GM21619 (cell line): ENCODE results near the gene XPO6.
A peak's percentile ranks its signal among the peaks of the same experiment; 100 is the strongest.

Experiments
- ATAC-seq: cut with Tn5 transposase; IDR thresholded peaks from one replicate; pipeline ENCODE4 v1.9.1; 2021; ENCODE audit not compliant: unreplicated experiment

XPO6 gene

DNA sequence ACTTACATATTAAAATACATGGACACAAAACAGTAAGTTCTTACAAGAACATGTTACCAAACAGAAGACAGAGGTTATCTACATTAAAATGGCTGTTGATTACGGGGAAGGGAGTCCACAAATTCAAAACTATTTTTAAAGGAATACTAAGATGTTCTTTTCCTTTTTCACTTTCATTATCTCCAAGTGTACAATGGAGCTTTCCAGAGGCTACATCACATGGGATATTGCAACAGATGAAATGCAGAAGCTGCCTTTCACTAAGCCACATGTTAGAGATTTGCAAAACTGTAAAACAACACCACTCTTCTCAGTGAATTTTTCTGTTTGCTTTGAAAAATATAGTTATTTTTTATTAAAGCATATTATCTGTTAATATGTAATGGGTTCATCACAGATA lies 53.6 kb downstream of the XPO6 start:
- no peak for ATAC-seq

DNA sequence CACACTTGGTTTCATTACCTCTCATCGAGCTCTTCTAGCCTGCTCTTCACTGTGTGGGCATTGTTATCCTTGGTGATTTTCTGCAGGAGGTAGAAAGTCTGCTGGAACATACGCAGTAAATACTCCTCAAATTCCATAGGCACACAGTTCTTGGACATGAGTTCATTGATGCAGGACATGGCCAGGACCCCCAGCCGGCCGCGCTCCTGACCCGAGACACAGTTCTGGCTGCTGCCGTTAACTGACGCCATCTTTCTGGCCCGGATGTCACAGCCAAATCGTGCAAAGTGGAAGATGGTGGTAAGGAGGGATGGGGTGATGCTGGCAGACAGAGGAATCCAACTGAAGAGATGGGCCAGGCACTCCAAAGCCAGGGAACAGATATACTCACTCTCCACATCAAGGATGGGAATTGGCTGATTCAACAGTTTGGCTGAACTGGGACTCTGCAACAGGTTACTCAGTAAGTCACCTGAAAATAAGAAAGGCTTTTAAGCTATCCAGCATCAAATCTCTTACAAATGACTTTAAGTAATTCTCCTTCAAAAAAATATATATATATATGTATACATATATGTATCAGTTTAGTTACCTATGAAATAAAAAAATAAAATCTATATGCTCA lies 55.6 kb downstream of the XPO6 start:
- ATAC-seq = no peak

DNA sequence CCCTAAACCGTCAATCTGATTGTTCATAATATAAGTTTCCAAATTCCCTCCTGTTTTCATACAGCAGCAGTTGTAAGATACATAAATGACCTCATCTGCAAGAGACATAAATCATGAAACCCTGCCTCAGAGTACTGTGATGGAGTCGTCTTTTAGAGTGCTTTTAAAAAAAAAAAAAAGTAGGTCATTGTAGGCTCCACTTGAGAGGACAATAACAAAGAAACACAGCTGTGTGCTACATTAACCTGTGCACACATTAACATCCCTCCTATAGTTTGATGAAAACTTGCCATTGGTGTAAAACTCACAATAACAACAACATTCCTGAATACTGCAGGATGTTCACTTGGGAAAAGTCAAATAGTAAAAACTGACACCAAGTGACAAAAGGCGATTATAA lies 56.5 kb downstream of the XPO6 start:
- no peak for ATAC-seq

DNA sequence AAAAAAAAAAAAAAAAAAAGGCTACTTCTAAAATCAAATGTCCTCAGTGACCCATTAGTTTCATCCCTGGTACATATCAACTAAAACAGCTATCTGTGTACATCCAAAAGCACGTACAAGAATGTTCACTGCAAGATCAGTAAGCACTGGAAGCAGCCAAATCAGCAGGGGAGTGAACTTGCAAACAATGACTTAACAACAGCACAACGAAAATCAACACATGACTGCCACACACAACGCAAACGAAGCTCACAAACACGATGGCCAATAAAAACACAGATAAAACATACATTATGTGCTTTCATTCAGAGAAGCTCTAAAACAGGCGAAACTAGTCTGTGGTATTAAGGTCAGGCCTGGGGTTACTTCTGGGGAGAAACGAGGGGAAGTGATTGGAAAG lies 60.6 kb downstream of the XPO6 start:
- no peak for ATAC-seq

DNA sequence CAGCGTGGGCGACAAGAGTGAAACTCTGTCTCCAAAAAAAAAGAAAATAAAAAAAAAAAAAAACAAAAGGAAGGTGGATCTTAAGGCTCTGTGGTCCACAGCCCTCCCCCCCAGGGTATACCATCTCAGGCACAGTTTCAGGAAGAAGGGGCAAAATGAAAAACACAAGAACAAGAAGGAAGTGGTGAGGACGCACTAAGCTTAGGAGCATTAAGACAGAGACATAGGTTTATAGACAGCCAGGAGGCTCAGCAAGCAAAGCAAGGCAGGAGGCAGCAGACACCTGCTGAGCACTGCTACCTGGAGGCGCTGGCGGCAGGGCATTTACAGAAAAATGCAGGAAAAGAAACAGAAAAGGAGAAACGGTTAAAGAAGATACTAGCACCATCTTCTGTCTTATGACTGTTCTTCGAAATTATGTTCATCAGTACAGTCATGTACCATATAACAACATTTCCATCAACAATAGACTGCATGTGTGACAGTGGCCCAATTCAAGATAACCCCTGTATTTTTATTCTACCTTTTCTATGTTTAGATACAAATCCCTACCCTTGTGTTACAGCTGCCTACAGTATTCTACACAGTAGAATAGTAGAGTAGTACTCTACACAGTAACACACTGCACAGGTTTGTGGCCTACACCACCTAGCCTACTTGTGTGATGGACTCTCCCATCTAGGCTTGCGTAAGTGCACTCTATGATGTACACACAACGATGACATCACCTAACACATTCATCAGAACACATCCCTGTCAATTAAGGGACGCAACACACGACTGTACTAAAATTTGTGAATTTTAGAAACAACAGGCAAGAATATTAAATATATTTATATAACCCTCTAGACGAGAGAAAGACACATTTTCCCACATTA lies 62.5 kb downstream of the XPO6 start:
- ATAC-seq = no peak

DNA sequence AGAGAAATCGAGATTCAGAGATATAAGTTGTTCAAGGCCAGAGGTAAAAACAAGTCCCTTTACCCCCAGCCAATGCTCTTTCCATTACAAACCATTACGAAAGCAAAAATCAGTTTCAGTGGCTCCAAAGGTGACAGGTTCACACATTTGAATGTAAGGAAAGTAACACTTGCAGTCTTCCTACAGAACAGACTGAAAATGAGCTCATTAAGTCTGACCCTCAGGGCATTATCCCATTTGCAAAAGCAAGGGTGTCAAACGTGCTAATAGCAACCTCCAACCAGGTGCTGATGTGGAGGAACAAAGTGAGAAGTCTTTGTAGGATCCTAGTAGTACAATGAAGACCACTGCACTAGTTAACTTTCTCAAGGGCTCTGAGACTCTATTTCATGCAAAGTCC lies 65.2 kb downstream of the XPO6 start:
- no peak for ATAC-seq

DNA sequence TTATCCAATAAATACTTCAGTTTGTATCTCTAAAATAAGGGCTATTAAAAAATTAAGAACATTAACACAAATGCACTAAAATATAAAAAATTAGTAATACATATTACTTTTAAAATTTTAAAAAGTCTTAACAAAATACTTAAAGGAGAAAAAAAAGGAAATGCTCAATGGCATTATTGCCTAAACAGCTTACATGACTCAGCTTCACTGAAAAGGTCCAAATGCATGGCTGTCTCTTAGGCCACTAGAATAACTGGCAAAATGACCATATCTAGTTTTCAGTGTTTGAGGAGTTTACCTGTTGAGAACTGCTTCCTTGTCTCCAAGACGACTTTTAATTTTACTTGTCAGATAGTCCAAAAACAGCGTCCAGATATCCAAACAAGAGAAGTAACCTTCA lies 66.0 kb downstream of the XPO6 start:
- ATAC-seq = no peak

DNA sequence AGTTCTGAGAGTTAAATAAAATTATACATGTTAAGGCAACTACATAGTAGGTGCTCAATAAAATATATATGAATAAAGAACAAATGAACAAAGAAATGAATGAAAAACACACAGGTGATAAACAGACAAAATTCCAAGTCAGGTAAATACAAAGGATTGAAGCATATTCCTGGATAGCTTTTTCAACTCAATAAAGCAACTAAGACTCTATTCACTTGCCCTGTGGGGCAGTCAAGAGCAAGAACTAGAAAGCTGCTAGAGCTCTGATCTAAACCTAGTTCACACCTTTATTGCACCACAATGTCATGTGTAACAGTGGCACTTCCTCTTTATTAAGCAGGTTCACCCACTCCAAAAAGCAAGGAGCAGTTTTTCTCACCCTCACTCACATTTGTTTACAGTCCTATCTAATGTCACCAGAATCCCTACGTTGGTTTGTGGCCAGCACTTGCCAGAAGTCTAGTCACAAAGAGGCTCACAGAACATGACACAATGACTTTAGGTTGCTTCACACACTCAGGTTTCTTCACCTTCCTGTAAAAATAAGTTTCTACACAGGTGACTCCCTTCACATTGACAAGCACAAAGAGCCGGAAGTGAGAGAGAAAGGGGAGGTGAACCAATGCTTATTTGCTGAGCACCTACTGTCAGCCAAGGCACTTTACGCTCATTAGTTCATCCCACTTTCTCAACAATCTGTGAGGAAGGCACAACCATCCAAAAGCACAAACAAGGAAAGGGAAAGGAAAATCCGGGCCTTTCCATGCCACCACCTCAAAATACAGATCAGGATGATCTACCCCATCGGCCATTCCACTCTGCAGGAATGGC lies 70.8 kb downstream of the XPO6 start:
- ATAC-seq = peak; percentile 57

DNA sequence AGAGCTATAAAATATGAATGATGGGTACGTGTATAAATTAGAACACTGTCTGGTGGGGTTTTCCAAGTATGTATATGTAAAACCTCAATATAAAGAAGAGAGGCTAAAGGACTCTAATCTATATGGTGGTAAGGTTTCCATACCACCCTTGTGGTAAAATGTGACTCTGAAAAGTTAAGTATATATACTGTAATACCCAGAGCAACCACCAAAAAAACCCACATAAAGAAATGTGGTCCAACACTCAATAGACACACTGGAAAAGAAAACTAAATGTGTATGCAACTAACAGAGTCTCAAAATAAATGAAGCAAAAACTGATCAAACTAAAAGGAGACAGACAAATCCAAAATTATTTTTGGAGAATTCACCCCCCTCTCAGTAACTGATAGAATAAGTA lies 72.2 kb downstream of the XPO6 start:
- no peak for ATAC-seq

DNA sequence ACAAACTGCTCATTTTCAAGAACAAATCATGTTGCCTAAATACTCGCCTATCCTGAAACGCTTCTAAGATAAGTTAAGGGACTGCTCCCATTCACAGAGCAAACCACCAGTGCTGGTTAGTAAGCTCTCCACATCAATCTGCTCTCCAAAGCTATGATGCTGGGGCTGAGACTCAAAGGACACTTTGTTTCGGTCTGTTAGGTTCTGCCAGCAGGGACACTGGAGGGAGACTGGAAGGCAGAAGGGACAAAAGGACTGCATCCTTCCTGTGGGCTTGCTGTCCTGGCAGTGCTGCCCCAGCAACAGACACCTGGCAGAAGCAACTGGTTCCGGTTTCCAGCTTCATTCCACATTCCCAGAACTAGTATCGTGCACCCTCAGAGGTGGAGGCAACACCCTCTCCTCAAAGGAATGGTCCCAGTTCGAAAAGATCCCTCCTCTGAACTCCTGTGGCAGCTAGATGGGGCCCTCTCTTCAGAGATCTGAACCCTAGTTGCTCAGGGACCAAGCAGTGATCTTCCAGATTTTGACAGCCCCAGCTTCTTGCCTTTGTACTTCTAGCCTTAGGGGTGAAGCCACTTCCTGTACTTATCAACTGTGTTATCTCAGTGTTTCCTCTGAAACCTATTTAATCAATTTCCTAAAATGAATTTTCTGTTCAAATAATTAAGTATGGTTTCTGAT lies 74.9 kb downstream of the XPO6 start:
- ATAC-seq = no peak

DNA sequence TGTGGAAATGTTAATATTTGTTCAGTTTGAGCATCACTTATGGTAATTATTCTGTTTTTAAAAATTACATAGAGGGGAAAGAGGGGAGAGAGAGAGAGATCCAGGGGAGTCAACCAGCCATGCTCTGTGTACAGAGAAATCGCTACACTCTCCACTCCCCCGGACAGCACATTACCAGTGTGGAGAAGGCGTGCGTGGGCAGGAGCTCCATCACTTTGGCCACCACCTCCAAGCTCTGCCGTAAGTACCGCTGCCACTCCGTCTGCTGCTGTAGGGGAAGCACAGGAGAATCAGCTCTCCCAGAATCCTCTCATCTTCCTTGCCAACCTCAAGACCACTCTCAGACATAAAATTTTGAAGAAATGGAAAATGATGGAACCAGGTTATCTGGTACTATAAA lies 78.1 kb downstream of the XPO6 start:
- no peak for ATAC-seq

DNA sequence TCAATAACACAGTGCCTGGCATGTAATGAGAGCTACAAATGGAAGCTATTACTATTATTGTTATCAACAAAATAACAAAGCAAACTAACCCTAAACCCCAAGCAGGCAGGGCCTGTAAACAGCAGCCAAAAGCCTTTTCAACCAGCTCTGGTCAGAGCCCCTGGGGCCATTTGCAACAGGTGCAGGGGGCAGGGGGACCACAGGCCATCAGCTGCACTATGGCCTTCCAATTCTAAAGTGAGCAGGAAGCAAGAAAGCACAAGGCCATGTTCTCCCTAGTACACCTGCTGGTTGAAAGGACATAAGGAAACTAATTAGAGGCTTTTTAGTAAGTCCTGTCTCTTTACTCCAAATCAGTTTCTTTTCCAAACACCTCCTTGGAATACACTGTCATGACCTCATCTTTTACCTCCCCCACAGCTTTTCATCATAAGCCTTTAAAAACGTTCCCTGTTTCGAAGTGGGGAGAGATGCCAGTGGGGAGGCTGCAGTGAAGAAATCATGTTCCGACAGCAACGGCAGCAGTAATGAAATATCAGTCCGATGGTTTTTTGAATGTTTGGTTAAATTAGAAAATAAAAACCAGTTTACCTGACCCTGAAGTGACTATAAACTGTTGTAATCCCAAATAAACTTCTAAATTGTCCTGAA lies 79.9 kb downstream of the XPO6 start:
- ATAC-seq = no peak

DNA sequence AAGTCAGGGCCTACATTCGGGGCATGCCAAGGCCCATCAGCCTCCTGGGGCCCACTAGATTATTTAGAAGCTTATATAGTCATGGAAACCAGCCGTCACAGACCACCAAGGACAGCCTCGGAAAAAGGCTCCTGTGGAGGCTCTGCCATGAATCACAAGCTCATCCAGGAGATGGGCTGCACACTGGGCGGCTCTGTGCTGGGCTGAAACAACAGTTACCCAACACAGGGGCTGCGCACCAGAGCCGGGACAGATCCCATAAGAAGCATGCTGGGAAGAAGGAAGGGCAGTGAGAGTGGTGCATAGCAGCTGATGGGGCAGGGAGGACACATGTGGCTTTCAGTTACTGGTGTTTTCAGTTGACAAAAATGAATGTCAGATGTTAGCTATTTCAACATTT lies 80.6 kb downstream of the XPO6 start:
- ATAC-seq = no peak

DNA sequence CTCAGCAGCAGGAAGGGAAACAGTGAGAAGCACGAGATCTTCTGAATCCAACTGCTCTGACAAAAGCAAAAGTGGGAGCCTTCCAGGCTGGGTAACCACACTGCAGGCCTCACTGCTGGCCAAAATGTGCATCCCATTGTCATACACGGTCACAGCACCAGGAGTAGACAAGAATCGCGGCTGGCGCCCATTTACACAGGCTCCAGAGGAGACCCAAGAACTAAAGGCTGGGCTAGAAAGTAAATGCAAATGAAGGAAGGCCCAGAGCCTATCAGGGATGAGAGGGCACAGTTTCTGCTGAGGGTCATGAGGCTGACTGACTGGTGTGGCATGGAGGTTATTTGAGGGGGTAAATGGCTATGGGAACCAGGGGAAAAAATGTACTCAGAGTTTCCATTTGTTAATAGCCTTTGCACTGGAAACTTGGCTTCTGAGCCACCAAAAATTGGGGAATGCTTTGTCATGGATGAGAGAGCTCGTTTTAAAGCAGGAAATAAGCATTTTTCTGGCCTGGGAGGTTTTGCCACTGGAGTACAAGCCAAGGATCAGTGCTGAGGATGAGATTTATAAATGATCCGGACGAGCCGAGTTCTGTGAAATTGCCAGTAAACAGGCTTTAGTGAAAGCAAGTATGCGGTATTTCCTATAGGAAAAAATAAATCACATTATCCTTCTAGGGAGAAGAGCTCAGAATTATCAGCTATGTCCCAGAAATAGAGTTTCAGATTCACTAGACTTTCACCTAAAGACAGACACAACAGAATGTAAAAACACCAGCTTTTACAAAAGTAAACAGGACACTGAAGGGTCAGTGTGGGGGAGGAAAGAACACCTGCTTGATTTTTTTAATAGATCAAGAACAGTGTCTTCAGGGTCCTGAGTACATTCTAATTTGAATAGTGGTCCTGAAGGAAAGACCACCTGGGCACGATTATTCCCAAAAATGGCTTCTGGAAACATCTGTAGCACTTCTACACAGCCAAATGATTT lies 81.4 kb downstream of the XPO6 start:
- ATAC-seq = no peak

DNA sequence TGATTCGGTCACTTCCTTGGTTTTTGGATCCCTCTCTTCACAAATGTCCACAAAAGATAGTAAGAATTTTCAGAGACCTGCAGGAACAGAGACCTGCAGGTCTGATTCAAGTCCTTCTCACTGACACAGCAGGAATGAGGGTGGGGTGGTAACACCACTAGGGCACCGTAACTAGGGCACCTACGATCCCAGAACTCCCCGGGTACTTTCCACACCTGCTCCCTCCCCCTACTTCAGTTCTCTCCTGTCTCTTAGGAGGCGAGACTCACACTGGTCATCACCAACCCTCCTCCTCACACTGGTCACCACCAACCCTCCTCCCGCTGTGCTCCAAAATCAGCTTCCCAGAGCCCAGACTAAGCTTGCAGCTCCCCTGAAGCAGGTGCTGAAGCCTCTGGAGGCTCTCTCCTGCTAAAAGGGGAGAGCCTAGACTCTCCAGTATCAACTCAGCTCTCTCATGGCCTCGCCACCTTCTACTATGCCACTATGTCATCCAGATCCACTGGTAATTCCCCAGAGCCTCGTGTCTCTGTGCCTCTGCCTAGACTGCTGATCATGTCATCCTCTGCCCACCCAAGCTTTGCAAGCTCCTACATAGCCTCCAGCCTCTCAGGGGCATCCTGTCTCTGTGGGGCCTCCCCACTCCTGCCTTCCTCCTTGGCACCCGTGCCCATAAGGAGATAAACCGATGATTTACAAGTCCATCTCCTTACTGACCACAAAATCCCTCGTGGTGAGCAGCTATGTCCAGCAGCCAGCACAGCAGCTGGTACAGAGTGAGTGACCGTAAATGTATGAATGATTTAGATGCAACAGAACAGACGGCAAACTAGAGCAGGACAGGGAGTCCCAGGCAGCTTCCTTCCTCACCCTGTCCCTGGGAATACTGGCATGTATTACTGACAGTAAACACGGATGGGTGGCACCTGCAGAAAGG lies 84.8 kb downstream of the XPO6 start:
- ATAC-seq = no peak

DNA sequence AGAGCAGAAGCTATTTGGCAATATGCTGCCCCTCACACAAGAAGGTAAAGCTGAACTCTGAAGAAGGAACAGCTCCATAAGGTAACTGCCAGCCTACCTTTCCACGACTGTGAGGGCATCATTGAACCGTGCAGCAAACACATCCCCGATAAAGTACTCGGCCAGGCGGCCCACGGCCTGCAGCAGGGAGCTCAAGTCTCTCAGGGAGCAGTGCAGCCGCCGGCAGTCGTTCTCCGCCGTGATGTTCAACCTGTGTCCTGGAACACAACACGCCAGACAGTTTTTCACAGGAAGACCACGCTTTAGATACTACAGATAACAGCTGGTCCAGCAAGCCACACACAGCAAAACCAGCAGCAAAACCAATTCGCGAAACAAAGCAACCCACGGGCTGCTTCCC lies 86.2 kb downstream of the XPO6 start:
- ATAC-seq = no peak

DNA sequence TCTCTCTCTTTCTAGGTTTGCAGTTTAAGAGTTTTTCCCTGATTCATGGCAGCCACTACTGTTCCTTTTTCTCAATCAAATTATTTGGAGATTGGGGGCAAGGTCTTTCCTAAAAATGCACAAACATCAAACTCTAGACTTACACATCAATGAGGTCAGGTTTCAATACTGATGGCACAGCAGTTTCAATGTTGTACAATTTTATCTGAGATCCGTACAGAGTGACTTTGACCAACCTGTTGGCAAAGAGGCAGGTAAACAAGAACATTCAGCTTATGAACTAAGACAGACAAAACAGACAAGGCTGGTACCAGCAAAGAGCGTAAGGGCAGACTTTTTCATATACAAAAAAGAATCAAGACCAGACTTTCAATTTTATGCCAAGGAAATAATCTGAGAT lies 90.2 kb downstream of the XPO6 start:
- no peak for ATAC-seq

DNA sequence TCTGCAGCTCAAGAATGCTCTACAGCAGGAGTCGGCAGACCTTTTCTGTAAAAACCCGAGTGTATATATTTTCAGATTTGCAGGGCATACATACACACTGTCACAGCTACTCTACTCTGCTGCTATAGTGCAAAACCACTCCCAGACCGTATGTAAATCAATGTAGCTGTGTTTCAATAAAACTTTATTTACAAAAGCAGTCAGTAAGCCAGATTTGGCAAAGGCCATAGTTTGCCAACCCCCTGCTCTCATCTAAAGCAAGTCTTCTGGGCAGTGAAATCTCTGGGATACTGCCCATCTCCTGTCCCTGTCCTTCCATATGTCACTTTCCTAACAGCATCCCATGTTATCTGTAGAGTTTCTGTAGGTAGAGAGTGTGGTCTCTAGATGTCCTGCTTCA lies 91.0 kb downstream of the XPO6 start:
- ATAC-seq = no peak

DNA sequence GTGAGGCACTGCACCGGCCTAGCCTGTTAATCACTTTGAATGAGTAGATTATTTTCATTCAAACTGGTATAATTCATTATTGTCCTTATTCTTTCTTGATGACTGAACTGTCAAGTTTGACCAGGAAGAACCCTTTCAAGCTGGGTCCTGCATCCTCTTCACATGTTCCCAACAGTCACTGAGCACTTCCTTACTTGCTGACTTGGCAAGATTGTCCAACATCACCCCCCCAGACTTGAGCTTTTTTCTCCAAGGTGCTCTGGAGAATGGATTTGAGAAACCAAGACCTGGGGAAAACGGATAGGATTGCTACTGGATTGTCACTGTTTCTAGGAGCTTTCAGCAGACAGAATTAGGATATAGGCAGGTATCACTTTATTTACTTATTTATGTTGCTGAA lies 93.1 kb downstream of the XPO6 start:
- ATAC-seq = no peak
